ENCODE results near the gene PITPNC1.
A peak's percentile ranks its signal among the peaks of the same experiment; 100 is the strongest.
"Not testable (repeated sequence)": the region's sequence is repeated elsewhere in the genome, so short reads cannot be mapped to it uniquely, and the experiment has no call there.

The PITPNC1 gene

GRCh38 chr17:67511012-67511411 is 133.9 kb downstream of the PITPNC1 start:
- Mint-ChIP-seq H3K36me3 (peaks cover 11% of the 10 kb centered on the region), H3K9me3 (peaks cover 10% of the 10 kb centered on the region), H3K4me3 (no peak overlapping the region), H3K27me3 (peaks cover 2% of the 10 kb centered on the region), H3K27ac (no peak overlapping the region), H3K4me1 (peaks cover 14% of the 10 kb centered on the region)
- DNase-seq (ENCODE audit: low spot score in 2 of 2) (no peak), ATAC-seq (ENCODE audit: low read depth) (no peak)

GRCh38 chr17:67511804-67512203 is 134.7 kb downstream of the PITPNC1 start:
- no peak overlapping the region for H3K4me3 Mint-ChIP-seq
- peaks cover 15% of the 10 kb centered on the region for H3K4me1 Mint-ChIP-seq
- no peak overlapping the region for H3K27ac Mint-ChIP-seq
- peaks cover 10% of the 10 kb centered on the region for H3K9me3 Mint-ChIP-seq
- ATAC-seq (ENCODE audit: low read depth) = no peak
- DNase-seq (ENCODE audit: low spot score in 2 of 2) = no peak
- peaks cover 2% of the 10 kb centered on the region for H3K27me3 Mint-ChIP-seq
- H3K36me3 Mint-ChIP-seq = peaks cover 11% of the 10 kb centered on the region

GRCh38 chr17:67514998-67515397 is 137.9 kb downstream of the PITPNC1 start:
- H3K27me3 Mint-ChIP-seq = peaks cover 2% of the 10 kb centered on the region
- no peak overlapping the region for H3K27ac Mint-ChIP-seq
- H3K4me3 Mint-ChIP-seq = no peak overlapping the region
- H3K9me3 Mint-ChIP-seq = peaks cover 8% of the 10 kb centered on the region
- DNase-seq (ENCODE audit: low spot score in 2 of 2) (no peak), ATAC-seq (ENCODE audit: low read depth) (peak; percentile 35)
- H3K4me1 Mint-ChIP-seq = peaks cover 21% of the 10 kb centered on the region
- peaks cover 7% of the 10 kb centered on the region for H3K36me3 Mint-ChIP-seq

GRCh38 chr17:67515490-67516083 is 138.5 kb downstream of the PITPNC1 start:
- peaks cover 26% of the 10 kb centered on the region for H3K4me1 Mint-ChIP-seq
- ATAC-seq (ENCODE audit: low read depth) = no peak
- peaks cover 8% of the 10 kb centered on the region for H3K9me3 Mint-ChIP-seq
- H3K27me3 Mint-ChIP-seq = peaks cover 2% of the 10 kb centered on the region
- H3K4me3 Mint-ChIP-seq = no peak overlapping the region
- no peak overlapping the region for H3K27ac Mint-ChIP-seq
- no peak for DNase-seq (ENCODE audit: low spot score in 2 of 2)
- H3K36me3 Mint-ChIP-seq = peaks cover 7% of the 10 kb centered on the region

GRCh38 chr17:67516571-67516970 is 139.5 kb downstream of the PITPNC1 start:
- not testable (repeated sequence) for ATAC-seq (ENCODE audit: low read depth); H3K9me3 Mint-ChIP-seq; H3K27ac Mint-ChIP-seq; H3K36me3 Mint-ChIP-seq; H3K4me3 Mint-ChIP-seq; DNase-seq (ENCODE audit: low spot score in 2 of 2); H3K27me3 Mint-ChIP-seq
- H3K4me1 Mint-ChIP-seq = peaks cover 29% of the 10 kb centered on the region

GRCh38 chr17:67517325-67517724 is 140.2 kb downstream of the PITPNC1 start:
- no peak overlapping the region for H3K27ac Mint-ChIP-seq
- peaks cover 2% of the 10 kb centered on the region for H3K27me3 Mint-ChIP-seq
- H3K9me3 Mint-ChIP-seq = peaks cover 8% of the 10 kb centered on the region
- no peak overlapping the region for H3K4me3 Mint-ChIP-seq
- ATAC-seq (ENCODE audit: low read depth) = no peak
- peaks cover 7% of the 10 kb centered on the region for H3K36me3 Mint-ChIP-seq
- peaks cover 29% of the 10 kb centered on the region for H3K4me1 Mint-ChIP-seq
- DNase-seq (ENCODE audit: low spot score in 2 of 2) = no peak

- H3K36me3 Mint-ChIP-seq = peaks cover 7% of the 10 kb centered on the region
- peaks cover 8% of the 10 kb centered on the region for H3K9me3 Mint-ChIP-seq
- no peak for ATAC-seq (ENCODE audit: low read depth)
- H3K4me1 Mint-ChIP-seq = peaks cover 26% of the 10 kb centered on the region
- DNase-seq (ENCODE audit: low spot score in 2 of 2) = no peak
- H3K27ac Mint-ChIP-seq = no peak overlapping the region
- no peak overlapping the region for H3K4me3 Mint-ChIP-seq
- peaks cover 2% of the 10 kb centered on the region for H3K27me3 Mint-ChIP-seq
Measured at GRCh38 chr17:67518876-67519275, 141.8 kb downstream of the PITPNC1 start.

GRCh38 chr17:67519801-67520251 is 142.7 kb downstream of the PITPNC1 start:
- Mint-ChIP-seq H3K27me3 (peaks cover 2% of the 10 kb centered on the region), H3K4me3 (no peak overlapping the region), H3K4me1 (peaks cover 25% of the 10 kb centered on the region), H3K27ac (no peak overlapping the region), H3K36me3 (peaks cover 7% of the 10 kb centered on the region), H3K9me3 (peaks cover 8% of the 10 kb centered on the region)
- no peak for DNase-seq (ENCODE audit: low spot score in 2 of 2)
- no peak for ATAC-seq (ENCODE audit: low read depth)

GRCh38 chr17:67520252-67520906 is 143.3 kb downstream of the PITPNC1 start:
- H3K4me1 Mint-ChIP-seq = peaks cover 20% of the 10 kb centered on the region
- ATAC-seq (ENCODE audit: low read depth) = no peak

GRCh38 chr17:67520916-67521774 is 144.1 kb downstream of the PITPNC1 start:
- peaks cover 2% of the 10 kb centered on the region for H3K27me3 Mint-ChIP-seq
- ATAC-seq (ENCODE audit: low read depth) (no peak), DNase-seq (ENCODE audit: low spot score in 2 of 2) (no peak)
- H3K27ac Mint-ChIP-seq = no peak overlapping the region
- H3K9me3 Mint-ChIP-seq = peaks cover 8% of the 10 kb centered on the region
- no peak overlapping the region for H3K4me3 Mint-ChIP-seq
- H3K4me1 Mint-ChIP-seq = peaks cover 17% of the 10 kb centered on the region
- H3K36me3 Mint-ChIP-seq = peaks cover 7% of the 10 kb centered on the region

More at GRCh38 chr17:67520252-67520906, 143.3 kb downstream of the PITPNC1 start:
- H3K4me3 Mint-ChIP-seq = peak overlapping the region; percentile 7
- peaks cover 2% of the 10 kb centered on the region for H3K27me3 Mint-ChIP-seq
- no peak overlapping the region for H3K27ac Mint-ChIP-seq
- H3K9me3 Mint-ChIP-seq = peaks cover 8% of the 10 kb centered on the region
- peaks cover 7% of the 10 kb centered on the region for H3K36me3 Mint-ChIP-seq
- no peak for DNase-seq (ENCODE audit: low spot score in 2 of 2)

GRCh38 chr17:67521775-67522069 is 144.6 kb downstream of the PITPNC1 start:
- Mint-ChIP-seq H3K9me3 (peaks cover 8% of the 10 kb centered on the region), H3K27ac (no peak overlapping the region), H3K4me1 (peaks cover 17% of the 10 kb centered on the region), H3K27me3 (peaks cover 2% of the 10 kb centered on the region), H3K4me3 (no peak overlapping the region), H3K36me3 (peaks cover 7% of the 10 kb centered on the region)
- ATAC-seq (ENCODE audit: low read depth) (no peak), DNase-seq (ENCODE audit: low spot score in 2 of 2) (no peak)

- Mint-ChIP-seq H3K27ac (no peak overlapping the region), H3K27me3 (no peaks in the 10 kb centered on the region), H3K4me3 (no peak overlapping the region), H3K4me1 (peaks cover 14% of the 10 kb centered on the region), H3K36me3 (no peaks in the 10 kb centered on the region), H3K9me3 (no peaks in the 10 kb centered on the region)
- DNase-seq (ENCODE audit: low spot score in 2 of 2) (no peak), ATAC-seq (ENCODE audit: low read depth) (no peak)
Measured at GRCh38 chr17:67523101-67523500, 146.0 kb downstream of the PITPNC1 start.

- no peak for ATAC-seq (ENCODE audit: low read depth)
- Mint-ChIP-seq H3K9me3 (no peaks in the 10 kb centered on the region), H3K4me1 (peaks cover 3% of the 10 kb centered on the region), H3K27ac (no peak overlapping the region), H3K4me3 (no peak overlapping the region), H3K36me3 (peaks cover 2% of the 10 kb centered on the region), H3K27me3 (no peaks in the 10 kb centered on the region)
- DNase-seq (ENCODE audit: low spot score in 2 of 2) = no peak
Measured at GRCh38 chr17:67525239-67526135, 148.4 kb downstream of the PITPNC1 start.
